Lower lobe of right lung (tissue), 2 donors: ENCODE data around the gene BCO2. TPM values are rescaled to one million over a fixed set of nuclear protein-coding genes. Genes with fewer than 3 reads are reported as not detected.

Experiments
- ATAC-seq, 2 donors: fragments of 200-7000 bp; cut with Tn5 transposase; one replicate each; pipeline ENCODE4 v1.9.1; 2020 to 2022; ENCODE audit warnings: mild to moderate bottlenecking in 2 of 2, moderate library complexity in 2 of 2
- DNase-seq: peaks from one replicate; pipeline ENCODE4 v3.0.0-alpha.2; 2020
- H3K27ac ChIP-seq: fragments of 200-600 bp; one replicate; pipeline ENCODE4 v1.8.0; 2022
- H3K27me3 ChIP-seq: fragments of 200-600 bp; one replicate; pipeline ENCODE4 v1.8.0; 2022; ENCODE audit warnings: low read depth
- H3K36me3 ChIP-seq: fragments of 200-600 bp; one replicate; pipeline ENCODE4 v1.8.0; 2022; ENCODE audit warnings: mild to moderate bottlenecking
- H3K4me1 ChIP-seq: fragments of 200-600 bp; one replicate; pipeline ENCODE4 v1.8.0; 2022
- H3K4me3 ChIP-seq: fragments of 200-600 bp; one replicate; pipeline ENCODE4 v1.8.0; 2022; ENCODE audit warnings: mild to moderate bottlenecking
- H3K9me3 ChIP-seq: fragments of 200-600 bp; one replicate; pipeline ENCODE4 v1.8.0; 2022
- CTCF ChIP-seq: fragments of 200-600 bp; IDR thresholded peaks from one replicate; pipeline ENCODE4 v1.8.0; 2022; ENCODE audit warnings: antibody characterized with exemption, mild to moderate bottlenecking
- intact Hi-C: fragments of 100-400 bp; cut with DNase I; formaldehyde crosslinking; loops from one replicate; pipeline ENCODE4 v1.11.0; 2022
- total RNA-seq: library from RNA; stranded (reverse); fragmentation: NEBNext Ultra II Directional; extraction: Animal tissue kit (Norgen Biotek cat#: 25700); gene quantifications from one replicate; pipeline ENCODE4 v1.2.1, GENCODE V29; 2021
- donor health status: DM: no; HTN: yes; CAD: no; lungs with severe emphysema.

The BCO2 gene
- total RNA-seq, 1 donor from 2014 or later = 8.9 TPM

GRCh38 chr11:112253605-112254242, 78.4 kb downstream of the BCO2 start:
- Histone ChIP-seq H3K9me3 (no peaks in the 10 kb centered on the region), H3K4me3 (no peak overlapping the region), H3K4me1 (no peaks in the 10 kb centered on the region), H3K27me3 (no peaks in the 10 kb centered on the region), H3K27ac (no peak overlapping the region), H3K36me3 (no peaks in the 10 kb centered on the region)
- ATAC-seq (no peak), DNase-seq (no peak)
- intact Hi-C loops = no loop called here
- no peak for TF ChIP-seq CTCF

GRCh38 chr11:112255067-112255720, 79.9 kb downstream of the BCO2 start:
- no peak overlapping the region for H3K27ac ChIP-seq
- H3K4me1 ChIP-seq = no peaks in the 10 kb centered on the region
- H3K4me3 ChIP-seq = no peak overlapping the region
- no peak for ATAC-seq
- intact Hi-C loops = no loop called here
- TF ChIP-seq CTCF = no peak
- H3K36me3 ChIP-seq = no peaks in the 10 kb centered on the region
- H3K27me3 ChIP-seq = no peaks in the 10 kb centered on the region
- no peak for DNase-seq
- H3K9me3 ChIP-seq = no peaks in the 10 kb centered on the region

GRCh38 chr11:112260490-112260889, 85.2 kb downstream of the BCO2 start, which contains the start of gene PLET1:
Gene PLET1, minus strand, starts transcription at chr11:112260860. Its CDS starts 271 bp downstream, at chr11:112260589.
- ATAC-seq = no peak
- no peak for TF ChIP-seq CTCF
- Histone ChIP-seq H3K9me3 (no peaks in the 10 kb centered on the region), H3K36me3 (no peaks in the 10 kb centered on the region), H3K27me3 (no peaks in the 10 kb centered on the region), H3K27ac (no peak within 1 kb of the TSS), H3K4me3 (no peak within 1 kb of the TSS), H3K4me1 (no peaks in the 10 kb centered on the region)
- no peak for DNase-seq
- intact Hi-C loops = no loop called here

GRCh38 chr11:112265659-112266409, 90.5 kb downstream of the BCO2 start:
- Histone ChIP-seq H3K9me3 (no peaks in the 10 kb centered on the region), H3K27ac (no peak overlapping the region), H3K27me3 (no peaks in the 10 kb centered on the region), H3K36me3 (no peaks in the 10 kb centered on the region), H3K4me3 (no peak overlapping the region), H3K4me1 (no peaks in the 10 kb centered on the region)
- ATAC-seq (no peak), DNase-seq (no peak)
- intact Hi-C loops = no loop called here
- TF ChIP-seq CTCF = no peak

- no peak overlapping the region for H3K4me3 ChIP-seq
- H3K36me3 ChIP-seq = no peaks in the 10 kb centered on the region
- intact Hi-C loops = no loop called here
- H3K9me3 ChIP-seq = no peaks in the 10 kb centered on the region
- no peak for TF ChIP-seq CTCF
- ATAC-seq = no peak
- H3K27ac ChIP-seq = no peak overlapping the region
- no peaks in the 10 kb centered on the region for H3K27me3 ChIP-seq
- no peak for DNase-seq
- H3K4me1 ChIP-seq = no peaks in the 10 kb centered on the region
Measured at GRCh38 chr11:112266410-112266778, 91.1 kb downstream of the BCO2 start.
